ENCODE data around the gene ATG9B. TPM values are rescaled to one million over a fixed set of nuclear protein-coding genes. Genes with fewer than 3 reads are reported as not detected.

The ATG9B gene
- total and polyA plus RNA-seq, 9 of the 15 experiments (the other 6 are each of a cell fraction or from before 2014, with no cell fraction given), result 0.29 to 8.0 (median 2.1) TPM

GRCh38 chr7:151025924-151026671 lies 1.8 kb upstream of the ATG9B start:
- Histone ChIP-seq H2AFZ (ENCODE audit: low read depth, low read length) (peak overlapping the region; percentile 47), H3K4me1 (replicated peaks in 1 of 2; ENCODE audit: control insufficient read depth in 2 of 2, insufficient read depth in 2 of 2, low read length in 2 of 2) (peaks cover 35 to 55% of the 10 kb centered on the region in 2 experiments), H3K9ac (ENCODE audit: insufficient read depth in 1 of 2, low read depth in 2 of 2, low read length in 2 of 2) (peak overlapping the region; percentile 39 to 47; a peak in 3 of 4 replicates), H3K27ac (ENCODE audit: extremely low read depth, low read depth, low read length) (peak overlapping the region; percentile 73), H3K4me3 (no peak overlapping the region), H4K20me1 (replicated peaks; ENCODE audit: control insufficient read depth, insufficient read depth, low read length) (no peaks in the 10 kb centered on the region), H3K36me3 (ENCODE audit: control insufficient read depth, insufficient read depth, low read length) (peaks cover 9% of the 10 kb centered on the region; the same call in 2 of the 3 replicates), H3K4me2 (ENCODE audit: insufficient read depth, low read length) (peak overlapping the region; percentile 81), H3K9me1 (ENCODE audit: control insufficient read depth, insufficient read depth, low read length) (no peaks in the 10 kb centered on the region), H3K79me2 (ENCODE audit: control insufficient read depth, insufficient read depth, low read length) (peaks cover 23% of the 10 kb centered on the region), H3K27me3 (ENCODE audit: control insufficient read depth in 2 of 2, insufficient read depth in 2 of 2, low read length in 2 of 2) (no peaks in the 10 kb centered on the region), H3K9me3 (replicated peaks; ENCODE audit: control insufficient read depth, insufficient read depth, low read depth, low read length) (no peaks in the 10 kb centered on the region)
- DNase-seq (ENCODE audit: extremely low read depth in 1 of 4, low spot score in 3 of 4) (peak in 1 of 4 experiments; percentile 77), FAIRE-seq (peak; percentile 59), ATAC-seq (no peak)
- ChIA-PET CTCF (ENCODE audit: low intra/inter-chr PET ratio) (no interaction called here), POLR2A (interaction anchor here (0.6 to 14.3 kb wide), 10 partner anchors 9 to 81 kb away, joined by 3 to 146 read pairs (median 4); partner anchors contain the start of gene FASTK)
- no TSS peak for BruUV-seq (replicated peaks)
- 20% methylated on average over 4 of the region's 4 CpGs for WGBS (ENCODE audit: insufficient coverage, low coverage, missing lambda C conversion rate)
- intact Hi-C loops (cut with micrococcal nuclease), result no loop called here
- in situ Hi-C loops (cut with MboI), result no loop called here
- TF ChIP-seq NFRKB (IDR thresholded peaks at IDR 0.05; ENCODE audit: low read depth), result no peak
- no peak for TF ChIP-seq HMGXB4 (CRISPR knock-in tag; IDR thresholded peaks at IDR 0.05)
- TF ChIP-seq SFPQ (IDR thresholded peaks at IDR 0.05; ENCODE audit: low read depth, low read length), result no peak
- no peak for TF ChIP-seq NEUROD1 (IDR thresholded peaks at IDR 0.05; ENCODE audit: borderline replicate concordance, low read depth, low read length, partially characterized antibody)
- TF ChIP-seq TFAP4 (CRISPR knock-in tag; IDR thresholded peaks at IDR 0.05; ENCODE audit: borderline replicate concordance), result peak; percentile 36; the same call in 1 of the 2 replicates
- TF ChIP-seq HMBOX1 (IDR thresholded peaks at IDR 0.05), result 0 out of 2 replicates have a peak, but pooled peaks have one; percentile 20
- TF ChIP-seq L3MBTL2 (IDR thresholded peaks at IDR 0.05), result no peak
- no peak for TF ChIP-seq ZNF408 (CRISPR knock-in tag; IDR thresholded peaks at IDR 0.05; ENCODE audit: low read depth)
- TF ChIP-seq ZNF316 (IDR thresholded peaks at IDR 0.05), result peak; percentile 95
- peak; percentile 17; the same call in 1 of the 2 replicates for TF ChIP-seq HSF4 (CRISPR knock-in tag; IDR thresholded peaks at IDR 0.05; ENCODE audit: borderline replicate concordance)
- TF ChIP-seq MAZ (CRISPR knock-in tag; conservative IDR thresholded peaks at IDR 0.05 in 1 of 2, IDR thresholded peaks at IDR 0.05 in 1 of 2), result peak in 1 of 2 experiments; percentile 9; a peak in 1 of 4 replicates
- peak; percentile 73 for TF ChIP-seq NFE2 (IDR thresholded peaks at IDR 0.05; ENCODE audit: low read depth)
- peak; percentile 13; the same call in 1 of the 2 replicates for TF ChIP-seq NCOR1 (IDR thresholded peaks at IDR 0.05)
- peak; percentile 26; the same call in 1 of the 2 replicates for TF ChIP-seq CEBPG (CRISPR knock-in tag; IDR thresholded peaks at IDR 0.05)
- no peak for TF ChIP-seq CEBPG (tag; conservative IDR thresholded peaks at IDR 0.05 in 1 of 2, IDR thresholded peaks at IDR 0.05 in 1 of 2)
- no peak for TF ChIP-seq JUNB (CRISPR knock-in tag; conservative IDR thresholded peaks at IDR 0.05)
